AG09309 (cell line): ENCODE measurements around the gene PAAF1.

Experiments
- DNase-seq: peaks from one replicate; pipeline ENCODE4 v3.0.0-alpha.2; 2010; ENCODE audit warnings: low read depth
- H3K4me3 ChIP-seq: 2 replicates; pipeline ENCODE4 v1.5.1; 2011; ENCODE audit warnings: mild to moderate bottlenecking, low read depth, low read length, moderate library complexity; ENCODE audit not compliant: control insufficient read depth
- TF ChIP-seq, protein P1 (sequence below): IDR thresholded peaks from 2 replicates; pipeline ENCODE4 v1.5.1; 2011; ENCODE audit warnings: mild to moderate bottlenecking, low read depth, low read length, inconsistent platforms; ENCODE audit not compliant: insufficient read depth, control insufficient read depth; ENCODE audit errors: missing control alignments

PAAF1 gene

DNA sequence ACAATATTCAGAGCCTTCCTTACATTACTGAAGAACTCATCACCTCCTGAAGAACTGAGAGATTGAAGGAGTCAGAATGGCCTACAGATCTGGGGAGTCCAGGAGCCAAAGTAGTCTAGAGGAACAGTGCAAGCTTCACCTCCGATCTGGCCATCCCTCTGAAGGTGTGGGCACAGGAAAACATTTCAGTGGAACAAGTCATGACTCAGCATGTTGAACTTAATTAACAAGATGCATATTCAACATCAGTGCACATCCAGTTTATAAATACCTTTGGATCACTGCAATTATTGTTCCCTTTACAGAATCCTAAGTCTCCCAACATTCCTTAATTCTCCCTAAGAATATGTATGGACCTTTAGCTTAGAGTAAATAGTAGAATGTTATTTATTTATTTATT lies 25.5 kb downstream of the PAAF1 start:
- TF ChIP-seq, protein P1, sequence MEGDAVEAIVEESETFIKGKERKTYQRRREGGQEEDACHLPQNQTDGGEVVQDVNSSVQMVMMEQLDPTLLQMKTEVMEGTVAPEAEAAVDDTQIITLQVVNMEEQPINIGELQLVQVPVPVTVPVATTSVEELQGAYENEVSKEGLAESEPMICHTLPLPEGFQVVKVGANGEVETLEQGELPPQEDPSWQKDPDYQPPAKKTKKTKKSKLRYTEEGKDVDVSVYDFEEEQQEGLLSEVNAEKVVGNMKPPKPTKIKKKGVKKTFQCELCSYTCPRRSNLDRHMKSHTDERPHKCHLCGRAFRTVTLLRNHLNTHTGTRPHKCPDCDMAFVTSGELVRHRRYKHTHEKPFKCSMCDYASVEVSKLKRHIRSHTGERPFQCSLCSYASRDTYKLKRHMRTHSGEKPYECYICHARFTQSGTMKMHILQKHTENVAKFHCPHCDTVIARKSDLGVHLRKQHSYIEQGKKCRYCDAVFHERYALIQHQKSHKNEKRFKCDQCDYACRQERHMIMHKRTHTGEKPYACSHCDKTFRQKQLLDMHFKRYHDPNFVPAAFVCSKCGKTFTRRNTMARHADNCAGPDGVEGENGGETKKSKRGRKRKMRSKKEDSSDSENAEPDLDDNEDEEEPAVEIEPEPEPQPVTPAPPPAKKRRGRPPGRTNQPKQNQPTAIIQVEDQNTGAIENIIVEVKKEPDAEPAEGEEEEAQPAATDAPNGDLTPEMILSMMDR, result no peak
- H3K4me3 ChIP-seq, result no peak overlapping the region
- no peak for DNase-seq

DNA sequence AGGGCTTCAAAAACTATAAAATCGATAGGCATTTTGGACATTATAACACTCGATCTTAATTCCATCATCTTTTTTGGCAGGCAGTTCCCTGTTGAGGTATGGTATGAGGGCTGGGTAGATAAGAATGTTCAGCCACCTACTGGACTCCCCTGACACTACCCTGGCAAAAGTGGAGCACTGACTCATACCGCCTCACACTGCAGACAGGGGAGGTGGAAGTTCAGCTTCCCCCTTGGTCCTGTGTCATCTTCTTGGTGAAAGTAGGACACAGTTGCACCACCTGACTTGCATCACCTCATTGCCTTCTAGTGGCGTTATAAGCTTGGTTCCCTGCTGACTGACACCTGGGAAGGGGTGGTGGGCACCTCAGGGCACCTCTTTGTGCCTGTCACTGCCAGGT lies 30.4 kb downstream of the PAAF1 start:
- DNase-seq, result no peak
- H3K4me3 ChIP-seq, result no peak overlapping the region
- TF ChIP-seq, protein P1, result peak; percentile 41

DNA sequence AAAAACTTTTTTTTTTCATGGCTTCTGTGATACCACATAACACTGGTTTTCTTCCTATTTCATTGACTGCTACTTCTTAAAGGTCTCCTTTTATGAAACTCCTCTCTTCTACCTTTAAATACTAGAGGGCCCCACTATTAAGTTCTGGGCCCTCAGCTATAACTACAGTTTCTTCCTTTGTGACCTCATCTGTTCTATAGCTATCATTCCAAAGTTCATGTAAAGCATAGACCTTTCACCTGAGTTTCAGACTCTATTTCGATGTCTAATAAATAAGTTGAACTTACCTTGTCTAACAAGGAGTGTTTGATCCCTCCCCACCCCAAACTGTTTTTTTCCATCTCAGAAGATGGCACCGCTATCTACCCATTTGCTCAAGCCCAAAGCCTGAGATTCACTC lies 35.2 kb downstream of the PAAF1 start:
- no peak overlapping the region for H3K4me3 ChIP-seq
- TF ChIP-seq, protein P1, result no peak
- no peak for DNase-seq

DNA sequence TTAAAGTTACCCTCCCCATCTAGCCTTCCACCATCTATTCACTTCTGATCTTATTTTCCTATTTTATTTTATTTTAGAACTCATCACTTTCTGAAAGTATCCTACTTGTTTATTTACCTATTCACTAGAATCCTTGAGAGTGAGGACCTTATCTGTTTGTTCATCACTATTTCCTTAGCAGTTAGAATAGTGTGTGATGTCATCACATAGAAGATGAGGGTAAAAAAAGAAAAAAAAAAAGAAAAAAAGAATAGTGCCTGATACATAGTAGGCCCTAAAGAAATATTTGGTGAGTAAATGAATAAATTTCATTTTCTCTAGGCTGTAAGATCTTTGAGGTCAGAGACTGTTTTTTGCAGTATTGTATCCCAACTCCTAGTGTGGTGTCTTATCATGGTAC lies 36.7 kb downstream of the PAAF1 start:
- no peak overlapping the region for H3K4me3 ChIP-seq
- TF ChIP-seq, protein P1, result no peak
- no peak for DNase-seq

DNA sequence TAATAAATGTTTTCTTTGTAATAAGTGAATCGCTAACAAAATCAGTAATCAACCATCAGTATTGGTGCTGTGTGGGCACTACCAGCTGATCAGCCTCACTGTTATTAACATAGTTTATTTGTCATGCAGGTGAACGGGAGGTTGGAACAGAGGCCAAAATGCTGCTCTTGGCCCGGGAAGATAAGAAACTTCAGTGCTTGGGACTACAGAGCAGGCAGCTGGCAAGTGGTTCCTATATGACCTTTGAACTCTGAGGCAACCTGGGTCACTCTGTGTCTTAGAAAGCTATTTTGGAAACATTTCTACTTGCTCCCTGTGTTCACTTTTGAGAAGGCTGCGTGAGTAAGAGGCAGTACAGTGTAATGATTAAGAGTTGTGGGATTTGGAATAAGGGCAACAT lies 37.5 kb downstream of the PAAF1 start:
- DNase-seq, result no peak
- H3K4me3 ChIP-seq, result no peak overlapping the region
- TF ChIP-seq, protein P1, result no peak

DNA sequence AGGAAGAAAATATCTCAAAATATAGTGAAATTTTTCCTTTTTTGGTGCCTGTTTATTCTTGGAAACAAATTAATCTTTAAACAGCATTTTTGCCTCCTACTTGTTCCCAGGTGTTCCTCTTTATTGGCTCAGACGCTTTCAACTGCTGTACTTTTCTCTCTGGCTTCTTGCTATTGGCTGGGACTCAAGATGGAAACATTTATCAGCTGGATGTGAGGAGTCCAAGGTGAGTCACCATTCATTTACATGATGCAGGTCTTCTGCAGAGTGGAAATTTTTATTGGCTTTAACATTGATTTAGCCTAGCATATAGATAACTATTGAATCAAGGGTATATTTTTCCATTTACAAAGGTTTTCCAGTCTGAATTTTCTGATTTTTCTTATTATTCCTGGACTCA lies 39.6 kb downstream of the PAAF1 start:
- no peak for DNase-seq
- TF ChIP-seq, protein P1, result no peak
- H3K4me3 ChIP-seq, result no peak overlapping the region

DNA sequence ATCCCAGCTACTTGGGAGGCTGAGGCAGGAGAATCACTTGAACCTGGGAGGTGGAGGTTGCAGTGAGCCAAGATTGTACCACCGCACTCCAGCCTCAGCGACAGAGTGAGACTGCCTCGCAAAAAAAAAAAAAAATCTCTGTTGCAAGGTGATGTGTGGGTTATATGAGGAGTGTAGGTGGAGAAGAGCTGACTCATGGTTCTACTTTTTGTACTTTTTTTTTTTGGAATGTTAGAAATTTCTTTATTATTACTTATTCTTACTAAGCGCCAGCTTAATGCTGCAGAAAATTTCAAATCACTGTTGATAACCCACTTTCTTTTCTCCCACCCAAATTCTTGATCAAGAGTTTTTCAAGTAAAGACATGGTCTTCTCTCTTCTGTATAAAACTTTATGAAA lies 44.4 kb downstream of the PAAF1 start:
- no peak overlapping the region for H3K4me3 ChIP-seq
- no peak for DNase-seq
- TF ChIP-seq, protein P1, result no peak
